ENCODE results near the gene GPR173.

Gene GPR173

GRCh38 chrX:53075011-53075410 is 26.4 kb downstream of the GPR173 start:
- no peaks in the 10 kb centered on the region for H3K4me1 ChIP-seq (ENCODE audit: control insufficient read depth, insufficient read depth, low read length)
- CTCF ChIA-PET, result no interaction called here
- no peak overlapping the region for H3K4me3 ChIP-seq (ENCODE audit: low read depth, low read length)
- H3K27ac ChIP-seq (ENCODE audit: extremely low read depth, low read depth, low read length), result no peak overlapping the region
- no peaks in the 10 kb centered on the region for H3K36me3 ChIP-seq (ENCODE audit: control insufficient read depth in 2 of 2, insufficient read depth in 1 of 2, low read length in 2 of 2)
- H3K9me3 ChIP-seq (ENCODE audit: control insufficient read depth, insufficient read depth, low read depth, low read length), result no peaks in the 10 kb centered on the region
- POLR2A ChIA-PET, result no interaction called here
- TF ChIP-seq, protein P1, sequence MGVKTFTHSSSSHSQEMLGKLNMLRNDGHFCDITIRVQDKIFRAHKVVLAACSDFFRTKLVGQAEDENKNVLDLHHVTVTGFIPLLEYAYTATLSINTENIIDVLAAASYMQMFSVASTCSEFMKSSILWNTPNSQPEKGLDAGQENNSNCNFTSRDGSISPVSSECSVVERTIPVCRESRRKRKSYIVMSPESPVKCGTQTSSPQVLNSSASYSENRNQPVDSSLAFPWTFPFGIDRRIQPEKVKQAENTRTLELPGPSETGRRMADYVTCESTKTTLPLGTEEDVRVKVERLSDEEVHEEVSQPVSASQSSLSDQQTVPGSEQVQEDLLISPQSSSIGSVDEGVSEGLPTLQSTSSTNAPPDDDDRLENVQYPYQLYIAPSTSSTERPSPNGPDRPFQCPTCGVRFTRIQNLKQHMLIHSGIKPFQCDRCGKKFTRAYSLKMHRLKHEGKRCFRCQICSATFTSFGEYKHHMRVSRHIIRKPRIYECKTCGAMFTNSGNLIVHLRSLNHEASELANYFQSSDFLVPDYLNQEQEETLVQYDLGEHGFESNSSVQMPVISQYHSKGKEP (tag by site-specific recombination; IDR thresholded peaks at IDR 0.05), result no peak
- TF ChIP-seq REPIN1 (tag by site-specific recombination; IDR thresholded peaks at IDR 0.05; ENCODE audit: low read depth), result no peak
- TF ChIP-seq ZNF324 (tag by site-specific recombination; IDR thresholded peaks at IDR 0.05), result 0 out of 2 replicates have a peak, but pooled peaks have one; percentile 44
- no peak for TF ChIP-seq ZNF121 (tag by site-specific recombination; IDR thresholded peaks at IDR 0.05)
- TF ChIP-seq ZNF488 (tag by site-specific recombination; IDR thresholded peaks at IDR 0.05), result no peak
- no peak for TF ChIP-seq ZNF23 (tag by site-specific recombination; IDR thresholded peaks at IDR 0.05; ENCODE audit: borderline replicate concordance)
- no peak; the same call in 1 of the 2 replicates for TF ChIP-seq WT1 (tag by site-specific recombination; IDR thresholded peaks at IDR 0.05)
- peak; percentile 51; the same call in 1 of the 2 replicates for TF ChIP-seq ZBTB17 (tag by site-specific recombination; IDR thresholded peaks at IDR 0.05)
- TF ChIP-seq ZNF629 (tag by site-specific recombination; IDR thresholded peaks at IDR 0.05), result peak; percentile 24; the same call in 1 of the 2 replicates
- TF ChIP-seq GLIS2 (tag by site-specific recombination; IDR thresholded peaks at IDR 0.05), result peak; percentile 28; the same call in 1 of the 2 replicates
- TF ChIP-seq ZNF600 (tag by site-specific recombination; IDR thresholded peaks at IDR 0.05), result peak; percentile 61
- TF ChIP-seq SCRT2 (tag by site-specific recombination; IDR thresholded peaks at IDR 0.05), result no peak
- TF ChIP-seq ZNF19 (tag by site-specific recombination; IDR thresholded peaks at IDR 0.05; ENCODE audit: low read depth), result no peak
- no peak for TF ChIP-seq ZNF658 (tag by site-specific recombination; IDR thresholded peaks at IDR 0.05)
- TF ChIP-seq ZNF48 (tag by site-specific recombination; IDR thresholded peaks at IDR 0.05), result no peak
- TF ChIP-seq ZEB2 (tag by site-specific recombination; IDR thresholded peaks at IDR 0.05), result peak; percentile 50; the same call in 1 of the 2 replicates
- TF ChIP-seq ZXDB (tag by site-specific recombination; IDR thresholded peaks at IDR 0.05), result peak; percentile 16; the same call in 1 of the 2 replicates
- TF ChIP-seq, protein P2, sequence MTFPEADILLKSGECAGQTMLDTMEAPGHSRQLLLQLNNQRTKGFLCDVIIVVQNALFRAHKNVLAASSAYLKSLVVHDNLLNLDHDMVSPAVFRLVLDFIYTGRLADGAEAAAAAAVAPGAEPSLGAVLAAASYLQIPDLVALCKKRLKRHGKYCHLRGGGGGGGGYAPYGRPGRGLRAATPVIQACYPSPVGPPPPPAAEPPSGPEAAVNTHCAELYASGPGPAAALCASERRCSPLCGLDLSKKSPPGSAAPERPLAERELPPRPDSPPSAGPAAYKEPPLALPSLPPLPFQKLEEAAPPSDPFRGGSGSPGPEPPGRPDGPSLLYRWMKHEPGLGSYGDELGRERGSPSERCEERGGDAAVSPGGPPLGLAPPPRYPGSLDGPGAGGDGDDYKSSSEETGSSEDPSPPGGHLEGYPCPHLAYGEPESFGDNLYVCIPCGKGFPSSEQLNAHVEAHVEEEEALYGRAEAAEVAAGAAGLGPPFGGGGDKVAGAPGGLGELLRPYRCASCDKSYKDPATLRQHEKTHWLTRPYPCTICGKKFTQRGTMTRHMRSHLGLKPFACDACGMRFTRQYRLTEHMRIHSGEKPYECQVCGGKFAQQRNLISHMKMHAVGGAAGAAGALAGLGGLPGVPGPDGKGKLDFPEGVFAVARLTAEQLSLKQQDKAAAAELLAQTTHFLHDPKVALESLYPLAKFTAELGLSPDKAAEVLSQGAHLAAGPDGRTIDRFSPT (tag by site-specific recombination; IDR thresholded peaks at IDR 0.05), result 0 out of 2 replicates have a peak, but pooled peaks have one; percentile 29
- no peak for TF ChIP-seq ZNF768 (tag by site-specific recombination; IDR thresholded peaks at IDR 0.05)
- TF ChIP-seq ZBTB6 (tag by site-specific recombination; IDR thresholded peaks at IDR 0.05), result no peak
- TF ChIP-seq SP2 (tag by site-specific recombination; IDR thresholded peaks at IDR 0.05), result 0 out of 2 replicates have a peak, but pooled peaks have one; percentile 6
- TF ChIP-seq ZNF623 (tag by site-specific recombination; IDR thresholded peaks at IDR 0.05), result peak; percentile 95
- no peak for TF ChIP-seq ZNF544 (tag by site-specific recombination; IDR thresholded peaks at IDR 0.05)
- TF ChIP-seq OSR2 (tag by site-specific recombination; IDR thresholded peaks at IDR 0.05), result no peak
- TF ChIP-seq ZNF311 (tag by site-specific recombination; IDR thresholded peaks at IDR 0.05; ENCODE audit: borderline replicate concordance), result no peak
- TF ChIP-seq PRDM4 (tag by site-specific recombination; IDR thresholded peaks at IDR 0.05), result no peak
- TF ChIP-seq, protein P3, sequence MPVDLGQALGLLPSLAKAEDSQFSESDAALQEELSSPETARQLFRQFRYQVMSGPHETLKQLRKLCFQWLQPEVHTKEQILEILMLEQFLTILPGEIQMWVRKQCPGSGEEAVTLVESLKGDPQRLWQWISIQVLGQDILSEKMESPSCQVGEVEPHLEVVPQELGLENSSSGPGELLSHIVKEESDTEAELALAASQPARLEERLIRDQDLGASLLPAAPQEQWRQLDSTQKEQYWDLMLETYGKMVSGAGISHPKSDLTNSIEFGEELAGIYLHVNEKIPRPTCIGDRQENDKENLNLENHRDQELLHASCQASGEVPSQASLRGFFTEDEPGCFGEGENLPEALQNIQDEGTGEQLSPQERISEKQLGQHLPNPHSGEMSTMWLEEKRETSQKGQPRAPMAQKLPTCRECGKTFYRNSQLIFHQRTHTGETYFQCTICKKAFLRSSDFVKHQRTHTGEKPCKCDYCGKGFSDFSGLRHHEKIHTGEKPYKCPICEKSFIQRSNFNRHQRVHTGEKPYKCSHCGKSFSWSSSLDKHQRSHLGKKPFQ (tag by site-specific recombination; IDR thresholded peaks at IDR 0.05), result no peak
- peak; percentile 38; the same call in 1 of the 2 replicates for TF ChIP-seq ZNF664 (tag by site-specific recombination; IDR thresholded peaks at IDR 0.05)
- TF ChIP-seq PRDM1 (tag by site-specific recombination; IDR thresholded peaks at IDR 0.05), result peak; percentile 39; the same call in 1 of the 2 replicates
- no peak for TF ChIP-seq ZNF394 (tag by site-specific recombination; IDR thresholded peaks at IDR 0.05; ENCODE audit: borderline replicate concordance)
